CD4-positive, alpha-beta T cell treated with Interleukin-15 for 4 hours (primary cell): ENCODE data around the gene TNFRSF1B.

Experiments used
- DNase-seq: peaks from one replicate; pipeline ENCODE4 v3.0.0-alpha.2; 2020; ENCODE audit warnings: low spot score

Gene TNFRSF1B

DNA sequence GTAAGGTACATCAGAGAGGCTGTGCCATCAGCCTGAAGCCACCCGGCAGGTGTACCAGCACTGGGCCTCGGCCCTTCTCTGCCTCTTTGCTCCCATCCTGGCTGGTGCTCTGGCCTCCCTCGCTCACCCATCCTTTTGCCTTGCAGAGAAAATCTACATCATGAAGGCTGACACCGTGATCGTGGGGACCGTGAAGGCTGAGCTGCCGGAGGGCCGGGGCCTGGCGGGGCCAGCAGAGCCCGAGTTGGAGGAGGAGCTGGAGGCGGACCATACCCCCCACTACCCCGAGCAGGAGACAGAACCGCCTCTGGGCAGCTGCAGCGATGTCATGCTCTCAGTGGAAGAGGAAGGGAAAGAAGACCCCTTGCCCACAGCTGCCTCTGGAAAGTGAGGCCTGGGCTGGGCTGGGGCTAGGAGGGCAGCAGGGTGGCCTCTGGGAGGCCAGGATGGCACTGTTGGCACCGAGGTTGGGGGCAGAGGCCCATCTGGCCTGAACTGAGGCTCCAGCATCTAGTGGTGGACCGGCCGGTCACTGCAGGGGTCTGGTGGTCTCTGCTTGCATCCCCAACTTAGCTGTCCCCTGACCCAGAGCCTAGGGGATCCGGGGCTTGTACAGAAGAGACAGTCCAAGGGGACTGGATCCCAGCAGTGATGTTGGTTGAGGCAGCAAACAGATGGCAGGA is 24.5 kb upstream of the TNFRSF1B start:
- DNase-seq = no peak

DNA sequence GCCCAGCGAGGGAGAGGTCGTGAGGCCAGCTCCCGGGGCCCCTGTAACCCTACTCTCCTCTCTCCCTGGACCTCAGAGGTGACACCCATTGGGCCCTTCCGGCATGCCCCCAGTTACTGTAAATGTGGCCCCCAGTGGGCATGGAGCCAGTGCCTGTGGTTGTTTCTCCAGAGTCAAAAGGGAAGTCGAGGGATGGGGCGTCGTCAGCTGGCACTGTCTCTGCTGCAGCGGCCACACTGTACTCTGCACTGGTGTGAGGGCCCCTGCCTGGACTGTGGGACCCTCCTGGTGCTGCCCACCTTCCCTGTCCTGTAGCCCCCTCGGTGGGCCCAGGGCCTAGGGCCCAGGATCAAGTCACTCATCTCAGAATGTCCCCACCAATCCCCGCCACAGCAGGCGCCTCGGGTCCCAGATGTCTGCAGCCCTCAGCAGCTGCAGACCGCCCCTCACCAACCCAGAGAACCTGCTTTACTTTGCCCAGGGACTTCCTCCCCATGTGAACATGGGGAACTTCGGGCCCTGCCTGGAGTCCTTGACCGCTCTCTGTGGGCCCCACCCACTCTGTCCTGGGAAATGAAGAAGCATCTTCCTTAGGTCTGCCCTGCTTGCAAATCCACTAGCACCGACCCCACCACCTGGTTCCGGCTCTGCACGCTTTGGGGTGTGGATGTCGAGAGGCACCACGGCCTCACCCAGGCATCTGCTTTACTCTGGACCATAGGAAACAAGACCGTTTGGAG is 23.7 kb upstream of the TNFRSF1B start:
- no peak for DNase-seq

DNA sequence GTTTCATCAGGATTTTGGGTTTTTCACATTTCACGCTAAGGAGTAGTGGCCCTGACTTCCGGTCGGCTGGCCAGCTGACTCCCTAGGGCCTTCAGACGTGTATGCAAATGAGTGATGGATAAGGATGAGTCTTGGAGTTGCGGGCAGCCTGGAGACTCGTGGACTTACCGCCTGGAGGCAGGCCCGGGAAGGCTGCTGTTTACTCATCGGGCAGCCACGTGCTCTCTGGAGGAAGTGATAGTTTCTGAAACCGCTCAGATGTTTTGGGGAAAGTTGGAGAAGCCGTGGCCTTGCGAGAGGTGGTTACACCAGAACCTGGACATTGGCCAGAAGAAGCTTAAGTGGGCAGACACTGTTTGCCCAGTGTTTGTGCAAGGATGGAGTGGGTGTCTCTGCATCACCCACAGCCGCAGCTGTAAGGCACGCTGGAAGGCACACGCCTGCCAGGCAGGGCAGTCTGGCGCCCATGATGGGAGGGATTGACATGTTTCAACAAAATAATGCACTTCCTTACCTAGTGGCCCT is 23.1 kb upstream of the TNFRSF1B start:
- no peak for DNase-seq

DNA sequence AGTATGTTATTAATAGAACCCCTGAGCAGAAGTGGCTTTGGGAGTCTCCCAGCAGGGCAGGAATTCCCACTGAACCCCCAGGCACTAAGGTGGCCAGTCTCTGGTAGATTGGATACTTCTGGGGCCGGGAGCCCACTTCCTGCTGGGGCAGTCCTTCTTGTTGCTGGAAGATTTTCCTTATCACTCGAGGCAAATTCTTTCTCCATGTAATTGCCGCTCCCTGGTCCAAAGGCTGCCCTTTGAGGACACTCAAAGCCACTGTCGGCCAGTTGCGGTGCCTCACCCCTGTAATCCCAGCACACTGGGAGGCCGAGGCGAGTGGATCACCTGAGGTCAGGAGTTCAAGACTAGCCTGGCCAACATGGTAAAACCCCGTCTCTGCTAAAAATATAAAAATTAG is 22.6 kb upstream of the TNFRSF1B start:
- DNase-seq = no peak

DNA sequence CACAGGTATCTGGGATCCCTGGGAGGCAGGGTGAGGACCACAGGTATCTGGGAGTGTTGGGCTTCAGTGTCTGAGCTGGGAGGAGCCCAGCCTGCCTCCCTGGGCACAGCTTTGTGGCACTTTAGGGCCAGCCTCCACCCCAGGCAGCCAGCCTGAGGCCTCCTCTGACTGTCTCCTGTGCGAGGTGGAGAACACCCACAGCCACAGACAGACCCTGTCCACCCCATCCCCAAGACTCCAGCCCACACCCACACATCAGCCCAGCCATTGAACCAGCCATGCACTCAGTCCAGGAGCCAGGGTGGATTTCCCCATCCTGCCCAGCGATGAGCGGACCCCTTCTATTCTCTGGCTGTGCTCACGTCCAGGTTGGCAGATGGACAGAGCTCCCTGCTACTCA is 21.8 kb upstream of the TNFRSF1B start:
- DNase-seq = no peak

DNA sequence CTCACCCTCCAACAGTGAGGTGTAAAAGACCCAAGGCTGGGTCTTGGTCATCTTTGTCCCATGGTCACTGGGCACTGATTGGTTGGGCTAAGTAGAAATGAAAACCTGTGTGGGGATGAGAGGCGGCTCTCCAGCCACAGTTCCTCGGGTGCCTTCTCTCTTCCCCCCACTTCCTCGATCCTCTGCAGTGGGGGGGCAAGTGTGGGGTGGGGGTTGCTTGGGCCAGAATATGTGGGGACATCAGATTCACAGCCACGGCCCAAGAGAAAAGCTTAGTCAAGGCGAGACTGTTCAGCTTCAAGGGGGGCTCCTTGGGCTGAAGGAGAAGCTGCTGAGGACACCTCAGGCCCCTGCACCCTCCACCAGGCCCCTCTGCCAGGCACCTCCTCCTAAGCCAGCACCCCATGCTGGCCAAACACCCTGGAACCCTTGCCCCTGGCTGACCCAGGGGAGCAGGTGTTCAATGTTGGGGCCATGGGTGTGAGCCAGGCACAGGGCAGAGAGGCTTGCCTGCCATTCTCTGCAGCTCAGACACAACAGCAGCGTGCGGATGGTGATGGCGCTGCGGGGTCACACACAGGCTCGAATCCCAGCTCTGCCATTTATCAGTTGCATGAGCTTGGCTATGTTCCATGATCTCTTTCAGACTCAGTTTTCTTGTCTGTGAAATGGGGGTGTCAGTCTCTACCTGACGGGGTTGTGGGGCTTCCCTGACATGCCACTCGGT is 21.0 kb upstream of the TNFRSF1B start:
- no peak for DNase-seq

DNA sequence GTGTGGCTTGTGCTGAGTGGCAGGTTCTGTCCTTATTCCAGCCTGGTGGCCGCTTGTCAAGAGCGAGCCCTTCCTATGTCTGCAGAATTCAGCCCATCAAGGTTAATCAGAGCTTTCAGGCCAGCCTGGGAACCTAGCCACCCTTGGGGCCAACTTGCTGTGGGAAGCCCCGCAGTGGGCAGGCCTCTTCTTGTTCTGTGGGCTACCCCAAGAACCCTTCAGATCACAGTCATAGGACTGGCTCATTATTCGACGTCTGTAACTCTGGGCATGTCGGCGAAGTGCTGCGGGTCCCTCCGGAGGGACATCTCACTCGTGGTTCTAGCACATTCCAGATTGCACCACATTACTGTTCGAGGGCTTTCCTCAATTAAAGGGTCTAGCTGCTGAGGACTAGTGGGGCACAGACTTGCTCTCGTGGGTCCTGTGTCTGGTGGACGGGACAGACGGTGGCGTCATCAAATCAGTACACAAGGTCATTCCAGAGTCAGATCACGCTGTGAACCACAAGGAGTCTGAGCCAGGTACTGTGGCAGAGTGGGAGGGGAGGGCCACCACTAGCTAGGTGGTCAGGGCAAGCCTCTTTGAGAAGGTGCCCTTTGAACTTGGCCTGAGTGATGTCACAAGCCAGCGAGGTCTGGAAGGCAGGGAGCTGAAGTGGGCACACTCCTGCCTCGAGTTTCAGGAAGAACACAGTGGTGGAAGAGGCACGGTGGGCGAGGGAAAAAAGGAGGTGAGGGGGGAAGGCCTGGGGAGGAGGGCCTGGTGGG is 20.3 kb upstream of the TNFRSF1B start:
- no peak for DNase-seq

DNA sequence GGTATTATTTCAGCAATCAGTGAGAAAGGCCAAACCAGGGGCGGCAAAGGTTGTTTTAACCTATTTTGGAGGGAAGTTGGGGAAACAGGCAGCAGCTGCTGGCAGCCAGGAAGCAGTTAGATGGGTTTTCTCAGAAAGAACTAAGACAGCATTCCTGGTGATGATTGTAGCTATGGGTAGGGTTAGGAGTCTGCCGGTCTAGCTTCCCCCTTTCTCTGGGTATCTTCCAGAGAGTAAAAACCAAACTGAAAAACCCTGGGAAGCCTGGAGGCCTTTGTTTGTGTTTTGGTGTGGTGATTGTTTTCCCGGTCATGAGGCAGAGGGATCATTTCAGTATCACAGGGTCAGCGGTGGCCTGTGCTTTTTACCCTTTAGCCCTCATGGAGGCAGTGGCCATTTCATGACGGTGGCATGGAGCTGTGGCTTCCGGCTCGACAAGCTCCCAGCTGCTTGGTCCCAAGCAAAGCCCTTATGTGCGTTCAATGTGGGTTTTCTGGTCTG is 19.5 kb upstream of the TNFRSF1B start:
- DNase-seq = no peak

DNA sequence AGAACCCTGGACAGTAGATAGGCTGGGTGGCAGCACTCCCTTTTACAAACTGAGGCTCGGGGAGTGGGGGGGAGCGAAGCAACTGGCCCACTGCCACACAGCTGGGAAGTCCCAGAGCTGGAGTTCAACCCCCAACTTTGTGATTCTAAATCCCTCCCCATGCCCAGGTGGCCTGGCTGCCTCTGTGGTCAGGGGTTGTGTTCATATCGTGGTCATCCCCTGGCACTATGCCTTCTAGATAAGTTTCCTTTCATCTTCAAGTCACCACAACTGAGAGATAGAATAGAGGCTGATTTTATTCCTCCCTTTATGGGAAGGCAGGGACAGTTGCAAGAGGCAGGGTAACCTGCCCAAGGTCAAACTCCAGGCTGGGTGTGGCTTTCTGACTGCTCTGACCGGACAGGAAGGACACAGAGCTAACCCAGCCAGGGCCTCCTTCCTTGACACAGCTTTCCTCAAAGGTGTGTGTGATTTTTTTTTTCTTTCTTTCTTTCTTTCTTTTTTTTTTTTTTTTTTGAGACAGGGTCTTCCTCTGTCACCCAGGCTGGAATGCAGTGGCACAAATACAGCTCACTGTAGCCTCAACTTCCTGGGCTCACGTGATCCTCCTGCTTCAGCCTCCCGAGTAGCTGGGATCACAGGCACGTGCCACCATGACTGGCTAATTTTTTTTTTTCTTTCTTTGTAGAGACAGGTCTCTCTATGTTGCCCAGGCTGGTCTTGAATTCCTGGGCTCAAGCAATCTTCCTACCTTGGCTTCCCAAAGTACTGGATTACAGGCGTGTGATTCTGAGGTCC is 18.4 kb upstream of the TNFRSF1B start:
- DNase-seq = no peak

DNA sequence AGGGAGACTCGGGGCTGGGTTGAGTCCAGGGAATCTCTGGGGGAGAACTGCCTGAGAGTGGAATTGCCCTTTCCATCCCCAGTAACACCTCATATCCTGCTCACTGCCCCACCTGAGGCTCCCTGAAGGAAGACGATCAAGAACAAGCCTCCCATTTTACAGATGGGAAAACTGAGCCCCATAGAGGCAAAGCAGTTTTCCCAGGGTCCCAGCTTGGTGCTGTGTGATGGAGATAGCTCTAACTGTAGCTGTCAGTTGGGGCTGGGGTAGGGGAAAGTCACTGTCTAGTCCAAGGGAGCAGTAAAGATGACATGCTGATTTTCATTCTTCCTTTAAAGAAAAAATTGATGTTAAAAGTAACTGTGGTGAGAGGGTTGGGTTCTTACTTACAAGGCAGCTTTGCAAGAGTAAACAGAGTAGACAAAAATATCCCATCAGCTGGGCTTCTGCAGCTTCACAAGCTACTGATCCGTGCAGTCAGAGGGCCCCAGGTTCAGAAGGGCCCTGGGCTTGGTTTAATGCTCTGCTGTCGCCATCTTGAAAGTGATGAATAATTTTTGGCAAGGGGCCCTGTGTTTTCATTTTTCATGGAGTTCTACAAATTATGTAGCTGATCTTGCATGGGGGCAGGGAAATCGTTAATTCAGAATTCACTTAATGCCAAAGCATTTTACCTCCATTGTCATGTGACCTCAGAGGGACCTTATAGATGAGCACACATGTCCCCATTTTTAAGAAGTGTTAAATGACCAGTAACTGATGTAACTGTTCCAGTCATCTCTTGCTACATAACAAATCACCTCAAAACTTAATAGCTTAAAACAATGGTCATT is 17.6 kb upstream of the TNFRSF1B start:
- no peak for DNase-seq

DNA sequence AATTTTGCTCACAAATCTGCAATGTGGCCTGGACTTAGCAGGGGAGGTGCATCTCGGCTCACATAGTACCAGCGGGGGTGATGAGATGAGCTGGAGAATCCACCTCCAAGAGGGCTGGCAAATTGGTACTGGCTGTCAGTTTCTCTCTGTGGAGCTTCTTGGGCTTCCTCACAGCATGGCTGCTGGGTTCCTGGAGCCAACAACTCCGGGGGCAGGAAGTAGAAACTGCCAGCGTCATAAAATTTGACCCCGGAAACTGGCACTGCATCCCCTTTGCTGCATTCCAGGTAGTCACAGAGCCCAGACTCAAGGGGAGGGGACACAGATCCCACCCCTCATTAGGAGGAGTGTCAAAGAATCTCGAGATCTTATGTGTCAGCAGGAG is 17.0 kb upstream of the TNFRSF1B start:
- no peak for DNase-seq

DNA sequence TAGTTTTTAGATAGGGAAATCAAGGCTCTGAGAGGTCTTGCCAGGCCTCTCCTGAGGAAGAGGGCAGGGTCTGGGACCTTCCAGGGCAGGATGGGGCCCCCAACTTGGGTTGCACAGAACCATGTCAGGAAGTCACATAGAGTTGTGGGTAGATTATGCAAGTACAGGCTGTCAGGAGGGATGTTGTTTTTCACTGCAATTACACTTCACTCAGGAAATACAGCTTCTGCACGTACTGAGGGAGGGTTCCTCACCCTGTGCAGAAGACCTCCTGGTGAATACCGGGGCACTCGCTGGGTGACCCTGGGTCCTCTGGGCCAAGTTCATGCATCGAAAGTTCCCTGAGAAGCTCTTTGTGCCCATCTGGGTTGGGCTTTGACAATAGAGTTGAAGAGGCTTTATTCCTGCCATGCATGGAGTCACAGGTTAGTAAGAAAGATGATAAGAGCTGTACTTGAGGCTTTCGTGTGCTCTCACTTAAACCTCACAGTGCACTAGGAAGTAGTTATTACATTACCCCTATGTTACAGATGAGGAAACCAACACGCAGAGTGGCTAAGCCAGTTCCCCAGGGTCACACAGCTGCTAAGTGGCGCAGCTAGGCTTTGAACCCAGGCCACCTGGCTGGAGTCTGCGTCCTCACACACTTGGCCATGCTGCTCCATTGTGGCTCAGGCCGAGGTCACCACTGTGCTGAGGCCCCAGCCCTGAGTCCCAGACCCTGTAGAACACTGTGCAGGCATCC is 16.2 kb upstream of the TNFRSF1B start:
- peak; percentile 54 for DNase-seq

DNA sequence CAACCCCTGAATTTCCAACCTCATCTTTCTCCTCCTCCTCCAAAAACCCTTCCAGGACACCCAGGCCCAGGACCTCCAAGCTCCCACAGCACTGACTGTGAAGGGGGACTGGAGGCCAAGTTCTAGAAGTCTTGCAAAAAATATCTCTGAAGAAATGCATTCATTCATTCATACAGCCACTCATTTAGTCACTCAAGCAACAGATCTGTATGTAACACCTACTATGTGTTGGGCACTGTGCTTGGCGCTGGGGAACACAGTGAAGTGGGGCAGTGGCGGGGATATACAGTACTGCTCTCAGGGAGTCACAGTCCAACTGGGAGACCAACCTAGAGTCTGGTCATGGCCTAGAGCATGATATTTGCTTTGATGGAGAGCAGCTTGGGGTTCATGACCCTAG is 15.3 kb upstream of the TNFRSF1B start:
- DNase-seq = no peak

DNA sequence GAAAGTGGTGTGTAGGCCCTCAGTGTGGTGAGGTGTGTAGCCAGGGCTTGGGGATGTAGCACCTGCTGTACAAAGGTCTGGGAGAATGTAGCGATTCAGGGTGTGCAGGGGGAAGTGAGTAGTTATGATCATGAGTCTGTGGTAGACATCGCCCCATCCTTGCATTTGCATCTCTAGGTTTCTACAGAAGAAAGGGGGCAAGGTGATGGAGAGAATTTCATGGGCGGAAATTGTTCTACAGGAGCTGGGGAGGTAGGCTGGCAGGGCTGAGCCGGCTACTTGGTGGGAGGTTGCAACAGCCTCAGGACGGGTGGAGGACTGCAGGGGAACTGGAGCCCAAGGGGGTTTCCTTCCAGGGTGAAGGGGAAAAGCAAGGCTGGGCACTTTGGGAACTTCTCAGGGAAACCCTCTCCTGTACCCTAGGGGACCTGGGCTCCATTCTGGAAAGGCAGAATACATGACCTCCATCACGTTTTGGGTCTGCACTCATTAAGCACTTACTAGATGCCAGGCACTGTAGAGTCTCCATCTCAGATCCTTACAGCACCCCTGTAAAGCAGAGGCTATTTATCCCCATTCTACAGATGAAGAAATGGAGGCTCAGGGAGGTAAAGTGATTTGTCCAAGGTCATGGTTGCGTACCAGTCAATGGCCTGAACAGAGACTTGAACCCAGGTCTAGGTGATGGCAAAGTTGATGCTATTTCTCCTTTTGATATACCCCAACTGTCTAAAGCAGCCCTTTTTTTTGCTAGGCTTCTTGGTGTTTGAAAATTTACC is 14.5 kb upstream of the TNFRSF1B start:
- no peak for DNase-seq

DNA sequence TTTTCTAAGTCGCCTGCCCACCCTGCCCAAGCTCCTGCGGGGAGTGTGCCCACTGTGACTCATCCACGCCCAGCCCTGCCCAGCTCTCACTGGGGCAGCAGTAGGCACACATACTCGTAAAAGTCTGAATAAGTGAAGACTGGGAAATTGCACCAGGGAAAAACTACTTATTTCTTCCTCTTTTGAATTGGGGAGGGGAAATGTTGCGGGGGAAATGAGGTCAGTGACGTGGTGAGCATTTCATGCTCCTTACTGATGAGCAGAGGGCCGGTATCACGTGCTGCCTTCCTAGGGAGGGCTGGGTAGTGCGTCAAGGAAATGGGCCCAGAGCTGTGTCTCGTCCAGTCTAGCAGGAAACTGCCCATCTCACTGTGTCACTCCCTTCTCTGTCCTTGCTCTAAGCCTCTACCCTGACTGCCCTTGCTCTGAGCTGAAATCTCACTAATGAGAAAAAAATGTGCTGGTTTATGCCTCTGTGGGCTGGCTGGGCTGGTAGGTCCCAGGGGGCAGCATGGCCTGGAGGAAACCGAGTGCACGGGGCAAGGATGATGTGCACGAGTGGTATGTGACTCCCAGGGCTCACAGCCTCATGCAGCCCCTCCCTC is 13.5 kb upstream of the TNFRSF1B start:
- DNase-seq = no peak

DNA sequence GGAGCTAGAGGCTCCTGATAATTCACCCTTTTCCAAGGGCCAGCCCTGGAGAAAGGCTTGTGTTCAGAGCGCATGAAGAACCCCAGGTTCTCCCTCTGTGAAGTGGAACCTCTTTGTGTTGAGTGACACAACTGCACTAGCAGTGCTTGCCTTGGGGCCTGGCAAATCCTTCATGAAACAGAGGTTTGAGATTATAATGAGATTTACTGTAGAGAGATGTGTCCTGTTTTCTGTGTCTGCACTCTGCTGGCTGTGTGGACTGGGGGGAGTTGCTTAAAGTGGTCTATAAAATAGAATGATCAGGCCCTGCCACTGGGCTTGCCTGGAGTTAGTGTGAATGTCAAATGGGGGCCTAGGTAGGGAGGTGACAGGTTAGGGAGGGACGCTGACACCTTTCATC is 11.5 kb upstream of the TNFRSF1B start:
- DNase-seq = no peak

DNA sequence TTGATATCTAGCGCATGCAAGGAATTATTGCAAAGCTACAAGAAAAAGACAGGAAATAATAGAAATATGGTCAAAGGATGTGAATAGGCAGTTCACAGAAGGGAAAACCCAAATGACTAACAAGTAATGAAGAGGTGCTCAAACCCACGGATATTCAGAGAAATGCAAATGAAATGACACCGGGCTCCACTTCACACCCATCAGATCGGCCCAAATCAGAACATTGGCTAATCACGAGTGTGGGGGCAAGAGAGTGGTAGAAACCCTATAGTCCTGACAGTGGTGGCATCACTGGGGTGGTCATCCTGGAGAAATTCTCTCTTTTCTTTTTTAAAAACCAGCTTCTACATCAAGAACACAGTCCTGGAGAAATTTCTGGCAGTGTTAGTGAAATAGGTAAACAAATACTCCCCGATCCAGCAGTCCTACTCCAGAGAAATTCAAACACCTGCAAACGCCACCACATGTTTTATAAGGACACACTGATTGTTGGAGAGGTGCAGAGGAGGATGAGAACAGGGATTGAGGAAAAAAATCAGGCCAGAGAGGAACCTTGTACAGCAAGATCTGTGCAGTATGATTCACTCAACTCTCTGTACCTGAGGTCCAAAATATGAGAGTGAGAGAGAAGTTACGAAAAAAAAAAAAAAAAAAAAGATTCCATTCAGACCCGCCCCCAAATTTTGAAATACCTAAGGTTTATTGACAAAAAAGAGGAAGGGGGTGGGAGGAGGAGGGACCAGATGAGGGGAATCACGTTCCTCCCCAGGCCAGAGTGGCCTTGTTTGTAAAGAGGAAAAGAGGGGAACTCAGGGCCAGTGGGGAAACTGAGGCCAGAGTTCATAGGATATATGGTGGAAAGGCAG is 9.2 kb upstream of the TNFRSF1B start:
- DNase-seq = peak; percentile 79
